ENCODE results near the gene CALHM6. TPM values are rescaled to one million over a fixed set of nuclear protein-coding genes. Genes with fewer than 3 reads are reported as not detected.

Gene CALHM6
- total RNA-seq, 2 donors from 2014 or later, result 1.3 to 2.3 TPM

DNA sequence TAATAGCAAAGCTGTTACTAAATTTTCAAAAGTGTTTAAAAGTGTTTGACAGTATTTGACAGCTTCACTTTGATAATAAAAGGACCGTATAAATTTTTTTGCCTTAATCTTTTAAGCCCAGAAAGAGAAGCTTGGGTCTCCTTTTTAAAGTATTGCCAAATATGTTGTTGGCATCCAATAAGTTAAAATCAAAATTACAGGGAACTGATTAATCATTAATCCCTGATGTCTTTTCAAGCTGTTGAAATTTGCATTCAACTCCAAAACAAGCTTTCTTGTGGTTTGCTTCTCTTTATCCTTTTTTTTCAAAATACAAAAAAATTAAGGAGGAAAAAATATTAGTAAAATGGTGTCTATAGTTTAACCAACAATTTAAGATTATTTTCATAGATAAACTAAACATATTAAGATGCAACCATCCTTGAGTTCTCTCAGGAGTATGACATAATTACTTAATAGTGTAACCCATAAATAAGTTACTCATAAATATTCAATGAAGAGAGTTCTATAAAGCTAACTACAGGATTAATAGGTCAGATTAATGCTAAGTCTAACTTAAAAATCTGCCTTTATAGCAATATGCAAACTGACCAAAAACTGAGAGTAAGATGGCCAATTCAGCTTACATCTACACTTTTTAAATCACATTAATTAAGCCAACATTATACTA, 27.0 kb upstream of the CALHM6 start:
- Histone ChIP-seq H3K9me3 (no peaks in the 10 kb centered on the region), H3K27me3 (no peaks in the 10 kb centered on the region), H3K4me3 (no peak overlapping the region), H3K36me3 (replicated peaks in 1 of 2; ENCODE audit: insufficient read depth in 1 of 2, low read depth in 2 of 2) (no peaks in the 10 kb centered on the region), H3K4me1 (no peaks in the 10 kb centered on the region), H3K27ac (no peak overlapping the region)
- intact Hi-C loops (cut with DNase I), result no loop called here
- TF ChIP-seq, protein P1, sequence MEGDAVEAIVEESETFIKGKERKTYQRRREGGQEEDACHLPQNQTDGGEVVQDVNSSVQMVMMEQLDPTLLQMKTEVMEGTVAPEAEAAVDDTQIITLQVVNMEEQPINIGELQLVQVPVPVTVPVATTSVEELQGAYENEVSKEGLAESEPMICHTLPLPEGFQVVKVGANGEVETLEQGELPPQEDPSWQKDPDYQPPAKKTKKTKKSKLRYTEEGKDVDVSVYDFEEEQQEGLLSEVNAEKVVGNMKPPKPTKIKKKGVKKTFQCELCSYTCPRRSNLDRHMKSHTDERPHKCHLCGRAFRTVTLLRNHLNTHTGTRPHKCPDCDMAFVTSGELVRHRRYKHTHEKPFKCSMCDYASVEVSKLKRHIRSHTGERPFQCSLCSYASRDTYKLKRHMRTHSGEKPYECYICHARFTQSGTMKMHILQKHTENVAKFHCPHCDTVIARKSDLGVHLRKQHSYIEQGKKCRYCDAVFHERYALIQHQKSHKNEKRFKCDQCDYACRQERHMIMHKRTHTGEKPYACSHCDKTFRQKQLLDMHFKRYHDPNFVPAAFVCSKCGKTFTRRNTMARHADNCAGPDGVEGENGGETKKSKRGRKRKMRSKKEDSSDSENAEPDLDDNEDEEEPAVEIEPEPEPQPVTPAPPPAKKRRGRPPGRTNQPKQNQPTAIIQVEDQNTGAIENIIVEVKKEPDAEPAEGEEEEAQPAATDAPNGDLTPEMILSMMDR (IDR thresholded peaks at IDR 0.05), result no peak
- DNase-seq (no peak), ATAC-seq (no peak)
- WGBS, 2 donors, result 38 to 50% methylated on average over 1 of the region's 1 CpG

GRCh38 chr6:116436586-116436985, 24.6 kb upstream of the CALHM6 start:
- intact Hi-C loops (cut with DNase I), result no loop called here
- no peak for TF ChIP-seq POLR2A (IDR thresholded peaks at IDR 0.05)
- TF ChIP-seq, protein P1 (IDR thresholded peaks at IDR 0.05), result no peak
- DNase-seq, result no peak
- H3K4me3 ChIP-seq, result no peak overlapping the region
- H3K9me3 ChIP-seq, result no peaks in the 10 kb centered on the region
- no peak overlapping the region for H3K27ac ChIP-seq
- H3K36me3 ChIP-seq (replicated peaks in 1 of 2; ENCODE audit: insufficient read depth in 1 of 2, low read depth in 2 of 2), result no peaks in the 10 kb centered on the region
- no peaks in the 10 kb centered on the region for H3K27me3 ChIP-seq
- WGBS, 2 donors, result 74 to 90% methylated on average over 7 of the region's 7 CpGs
- H3K4me1 ChIP-seq, result no peaks in the 10 kb centered on the region
- no peak for ATAC-seq

- no peaks in the 10 kb centered on the region for H3K9me3 ChIP-seq
- H3K36me3 ChIP-seq (replicated peaks in 1 of 2; ENCODE audit: insufficient read depth in 1 of 2, low read depth in 2 of 2), result no peaks in the 10 kb centered on the region
- TF ChIP-seq POLR2A (IDR thresholded peaks at IDR 0.05), result no peak
- TF ChIP-seq, protein P1 (IDR thresholded peaks at IDR 0.05), result no peak
- no peaks in the 10 kb centered on the region for H3K27me3 ChIP-seq
- no peak overlapping the region for H3K27ac ChIP-seq
- ATAC-seq, result no peak
- intact Hi-C loops (cut with DNase I), result no loop called here
- no peak for DNase-seq
- no peaks in the 10 kb centered on the region for H3K4me1 ChIP-seq
- no peak overlapping the region for H3K4me3 ChIP-seq
These were observed 23.5 kb upstream of the CALHM6 start for GRCh38 chr6:116437656-116438055.

DNA sequence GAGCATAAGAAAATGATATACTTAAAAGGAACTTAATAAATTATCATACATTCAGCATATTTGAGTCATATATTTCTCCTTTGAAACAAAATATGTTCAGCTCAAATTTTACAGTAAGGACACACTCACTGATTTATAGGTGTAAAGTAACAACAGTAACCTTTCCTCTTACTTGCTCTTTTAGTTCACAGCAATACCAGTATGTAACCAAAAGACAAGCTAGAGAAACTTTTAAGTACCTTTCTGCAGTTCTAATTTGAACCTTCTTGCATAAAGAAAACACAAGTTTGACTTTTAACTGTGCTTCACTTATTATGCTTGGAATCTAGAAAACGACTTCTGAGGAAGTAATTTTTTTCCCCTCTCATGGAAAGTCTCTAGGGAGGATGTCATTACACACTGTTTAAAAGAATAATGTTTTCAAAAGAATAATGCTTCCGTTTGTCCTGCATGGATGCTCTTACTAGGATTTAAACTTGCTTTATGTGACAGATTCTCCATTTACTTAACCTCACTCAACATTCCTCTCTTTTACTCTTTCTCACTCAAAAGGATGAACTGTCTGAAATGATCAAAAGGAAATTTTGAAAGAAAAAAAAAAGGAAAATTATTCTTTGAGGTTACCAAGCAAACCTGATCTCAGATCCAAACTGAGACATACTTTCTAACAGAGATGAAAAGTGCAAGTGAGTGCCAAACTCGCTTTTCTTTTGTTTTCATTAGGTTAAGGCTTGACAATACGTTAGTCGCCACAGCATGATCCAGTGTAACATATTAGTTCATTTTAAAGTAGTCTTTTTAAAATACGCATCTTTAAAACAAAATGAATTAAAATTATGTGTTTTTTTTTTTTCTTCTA, 22.4 kb upstream of the CALHM6 start:
- H3K27ac ChIP-seq, result no peak overlapping the region
- intact Hi-C loops (cut with DNase I), result no loop called here
- WGBS, 2 donors, result 62 to 64% methylated on average over 6 of the region's 6 CpGs
- H3K4me1 ChIP-seq, result no peaks in the 10 kb centered on the region
- TF ChIP-seq POLR2A (IDR thresholded peaks at IDR 0.05), result no peak
- TF ChIP-seq, protein P1 (IDR thresholded peaks at IDR 0.05), result no peak
- no peaks in the 10 kb centered on the region for H3K36me3 ChIP-seq (replicated peaks in 1 of 2; ENCODE audit: insufficient read depth in 1 of 2, low read depth in 2 of 2)
- DNase-seq (no peak), ATAC-seq (no peak)
- H3K27me3 ChIP-seq, result no peaks in the 10 kb centered on the region
- H3K9me3 ChIP-seq, result no peaks in the 10 kb centered on the region
- H3K4me3 ChIP-seq, result no peak overlapping the region

All from body of pancreas (tissue), 4 donors.